Loucy (cell line): ENCODE data around the gene NOL4L.

Experiments used
- H2AFZ ChIP-seq: fragments of 200-600 bp; sonication (generic); 2 replicates; pipeline ENCODE4 v1.6.0; 2016; ENCODE audit warnings: antibody characterized with exemption, mild to moderate bottlenecking, low read length, moderate library complexity
- H3F3A ChIP-seq: fragments of 200-600 bp; 2 replicates; pipeline ENCODE4 v1.6.0; 2016; ENCODE audit warnings: antibody characterized with exemption, low read depth, mild to moderate bottlenecking
- H3K27me3 ChIP-seq: fragments of 200-600 bp; sonication (generic); 2 replicates; pipeline ENCODE4 v1.6.1; 2014; ENCODE audit warnings: low read length, mild to moderate bottlenecking; ENCODE audit not compliant: insufficient read depth, poor library complexity, severe bottlenecking
- H3K36me3 ChIP-seq: fragments of 200-600 bp; sonication (generic); 2 replicates; pipeline ENCODE4 v1.6.1; 2016; ENCODE audit warnings: low read length; ENCODE audit not compliant: insufficient read depth
- H3K4me1 ChIP-seq: fragments of 200-600 bp; sonication (generic); 2 replicates; pipeline ENCODE4 v1.5.1; 2014; ENCODE audit warnings: low read length, mild to moderate bottlenecking; ENCODE audit not compliant: insufficient read depth, poor library complexity, severe bottlenecking
- H3K4me2 ChIP-seq: fragments of 200-600 bp; sonication (generic); 2 replicates; pipeline ENCODE4 v1.6.0; 2014; ENCODE audit warnings: antibody characterized with exemption, low read length, low read depth, mild to moderate bottlenecking; ENCODE audit not compliant: poor library complexity, severe bottlenecking
- H3K4me3 ChIP-seq: fragments of 200-600 bp; sonication (generic); 2 replicates; pipeline ENCODE4 v1.5.1; 2014; ENCODE audit warnings: low read length, mild to moderate bottlenecking, mixed read lengths; ENCODE audit not compliant: poor library complexity, severe bottlenecking
- H3K79me2 ChIP-seq: fragments of 200-600 bp; sonication (generic); 2 replicates; pipeline ENCODE4 v1.6.1; 2014; ENCODE audit warnings: low read length; ENCODE audit not compliant: insufficient read depth
- H3K9ac ChIP-seq: fragments of 200-600 bp; sonication (generic); 2 replicates; pipeline ENCODE4 v1.6.0; 2014; ENCODE audit warnings: mild to moderate bottlenecking, low read depth, low read length, moderate library complexity; ENCODE audit not compliant: poor library complexity, severe bottlenecking
- H3K9me2 ChIP-seq: fragments of 200-600 bp; sonication (generic); replicated peaks from 2 replicates; pipeline ENCODE4 v1.6.1; 2016; ENCODE audit warnings: low read depth, low read length, mixed read lengths
- H3K9me3 ChIP-seq: fragments of 200-600 bp; sonication (generic); 2 replicates; pipeline ENCODE4 v1.6.1; 2014; ENCODE audit warnings: mild to moderate bottlenecking, antibody characterized with exemption, low read length, low read depth; ENCODE audit not compliant: insufficient read depth
- H4K20me1 ChIP-seq: fragments of 200-600 bp; sonication (generic); 2 replicates; pipeline ENCODE4 v1.6.0; 2014; ENCODE audit warnings: antibody characterized with exemption, low read length, mild to moderate bottlenecking; ENCODE audit not compliant: insufficient read depth, poor library complexity, severe bottlenecking
- CTCF ChIP-seq: fragments of 200-600 bp; sonication (generic); conservative IDR thresholded peaks from 2 replicates; pipeline ENCODE4 v1.5.1; 2014; ENCODE audit warnings: mild to moderate bottlenecking, antibody characterized with exemption, low read length
- EZH2phosphoT487 ChIP-seq: fragments of 200-600 bp; IDR thresholded peaks from 2 replicates; pipeline ENCODE4 v1.6.1; 2018; ENCODE audit warnings: antibody characterized with exemption, mild to moderate bottlenecking, moderate library complexity, borderline replicate concordance

The NOL4L gene

GRCh38 chr20:32605167-32605656 is 20.1 kb upstream of the NOL4L start:
- Histone ChIP-seq H3K9me2 (no peaks in the 10 kb centered on the region), H4K20me1 (no peaks in the 10 kb centered on the region), H3K4me3 (no peak overlapping the region), H2AFZ (no peak overlapping the region), H3K79me2 (no peaks in the 10 kb centered on the region), H3K9me3 (no peaks in the 10 kb centered on the region), H3K27me3 (peaks cover 4% of the 10 kb centered on the region), H3K4me2 (no peak overlapping the region), H3K36me3 (no peaks in the 10 kb centered on the region), H3F3A (no peaks in the 10 kb centered on the region), H3K4me1 (peaks cover 4% of the 10 kb centered on the region), H3K9ac (no peak overlapping the region)
- TF ChIP-seq CTCF: no peak
- TF ChIP-seq EZH2phosphoT487: no peak

GRCh38 chr20:32603046-32603726 is 18.1 kb upstream of the NOL4L start:
- no peak overlapping the region for H3K4me2 ChIP-seq
- no peaks in the 10 kb centered on the region for H3K36me3 ChIP-seq
- H3K27me3 ChIP-seq: peaks cover 4% of the 10 kb centered on the region
- no peaks in the 10 kb centered on the region for H4K20me1 ChIP-seq
- no peaks in the 10 kb centered on the region for H3K79me2 ChIP-seq
- H3K9ac ChIP-seq: no peak overlapping the region
- no peaks in the 10 kb centered on the region for H3K9me3 ChIP-seq
- TF ChIP-seq EZH2phosphoT487 (no peak), CTCF (no peak)
- H3K4me3 ChIP-seq: no peak overlapping the region
- H3K4me1 ChIP-seq: peaks cover 4% of the 10 kb centered on the region
- H3F3A ChIP-seq: no peaks in the 10 kb centered on the region
- no peaks in the 10 kb centered on the region for H3K9me2 ChIP-seq
- H2AFZ ChIP-seq: no peak overlapping the region

- Histone ChIP-seq H3K4me1 (peaks cover 4% of the 10 kb centered on the region), H3K9ac (no peak overlapping the region), H2AFZ (no peak overlapping the region), H3K4me2 (no peak overlapping the region), H3K9me2 (no peaks in the 10 kb centered on the region), H4K20me1 (no peaks in the 10 kb centered on the region), H3K36me3 (no peaks in the 10 kb centered on the region), H3K9me3 (no peaks in the 10 kb centered on the region), H3K27me3 (peaks cover 4% of the 10 kb centered on the region), H3K79me2 (no peaks in the 10 kb centered on the region), H3F3A (no peaks in the 10 kb centered on the region), H3K4me3 (no peak overlapping the region)
- TF ChIP-seq EZH2phosphoT487: no peak
- TF ChIP-seq CTCF: no peak
Observed at GRCh38 chr20:32602273-32602672, 17.1 kb upstream of the NOL4L start.
